Measurements from ENCODE around the gene B4GALT6.
A peak's percentile ranks its signal among the peaks of the same experiment; 100 is the strongest.

Gene B4GALT6

GRCh38 chr18:31658670-31659575 is 25.5 kb downstream of the B4GALT6 start:
- peak; percentile 79 for DNase-seq (ENCODE audit: extremely low read depth, insufficient read length)
- peaks cover under 1% of the 10 kb centered on the region; the same call in 1 of the 2 replicates for H3K36me3 ChIP-seq (ENCODE audit: control insufficient read depth, insufficient read depth, low read length)
- peak overlapping the region; percentile 51 for H3K4me3 ChIP-seq (replicated peaks; ENCODE audit: low read depth, low read length)
- no peaks in the 10 kb centered on the region for H3K27me3 ChIP-seq (replicated peaks; ENCODE audit: control insufficient read depth, insufficient read depth, low read length)
- TF ChIP-seq, protein P1, sequence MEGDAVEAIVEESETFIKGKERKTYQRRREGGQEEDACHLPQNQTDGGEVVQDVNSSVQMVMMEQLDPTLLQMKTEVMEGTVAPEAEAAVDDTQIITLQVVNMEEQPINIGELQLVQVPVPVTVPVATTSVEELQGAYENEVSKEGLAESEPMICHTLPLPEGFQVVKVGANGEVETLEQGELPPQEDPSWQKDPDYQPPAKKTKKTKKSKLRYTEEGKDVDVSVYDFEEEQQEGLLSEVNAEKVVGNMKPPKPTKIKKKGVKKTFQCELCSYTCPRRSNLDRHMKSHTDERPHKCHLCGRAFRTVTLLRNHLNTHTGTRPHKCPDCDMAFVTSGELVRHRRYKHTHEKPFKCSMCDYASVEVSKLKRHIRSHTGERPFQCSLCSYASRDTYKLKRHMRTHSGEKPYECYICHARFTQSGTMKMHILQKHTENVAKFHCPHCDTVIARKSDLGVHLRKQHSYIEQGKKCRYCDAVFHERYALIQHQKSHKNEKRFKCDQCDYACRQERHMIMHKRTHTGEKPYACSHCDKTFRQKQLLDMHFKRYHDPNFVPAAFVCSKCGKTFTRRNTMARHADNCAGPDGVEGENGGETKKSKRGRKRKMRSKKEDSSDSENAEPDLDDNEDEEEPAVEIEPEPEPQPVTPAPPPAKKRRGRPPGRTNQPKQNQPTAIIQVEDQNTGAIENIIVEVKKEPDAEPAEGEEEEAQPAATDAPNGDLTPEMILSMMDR (IDR thresholded peaks at IDR 0.05; ENCODE audit: insufficient read depth, low read length, poor library complexity, severe bottlenecking): no peak

- peak overlapping the region; percentile 51 for H3K4me3 ChIP-seq (replicated peaks; ENCODE audit: low read depth, low read length)
- peak; percentile 81 for DNase-seq (ENCODE audit: extremely low read depth, insufficient read length)
- no peaks in the 10 kb centered on the region for H3K27me3 ChIP-seq (replicated peaks; ENCODE audit: control insufficient read depth, insufficient read depth, low read length)
- H3K36me3 ChIP-seq (ENCODE audit: control insufficient read depth, insufficient read depth, low read length): no peaks in the 10 kb centered on the region; the same call in 1 of the 2 replicates
- TF ChIP-seq, protein P1 (IDR thresholded peaks at IDR 0.05; ENCODE audit: insufficient read depth, low read length, poor library complexity, severe bottlenecking): no peak
Measured at GRCh38 chr18:31657823-31658669, 26.3 kb downstream of the B4GALT6 start.

- no peak for DNase-seq (ENCODE audit: extremely low read depth, insufficient read length)
- no peak overlapping the region for H3K4me3 ChIP-seq (replicated peaks; ENCODE audit: low read depth, low read length)
- peaks cover 2% of the 10 kb centered on the region for H3K36me3 ChIP-seq (ENCODE audit: control insufficient read depth, insufficient read depth, low read length)
- TF ChIP-seq, protein P1 (IDR thresholded peaks at IDR 0.05; ENCODE audit: insufficient read depth, low read length, poor library complexity, severe bottlenecking): no peak
- H3K27me3 ChIP-seq (replicated peaks; ENCODE audit: control insufficient read depth, insufficient read depth, low read length): no peaks in the 10 kb centered on the region
Measured at GRCh38 chr18:31656754-31657153, 27.6 kb downstream of the B4GALT6 start.

DNA sequence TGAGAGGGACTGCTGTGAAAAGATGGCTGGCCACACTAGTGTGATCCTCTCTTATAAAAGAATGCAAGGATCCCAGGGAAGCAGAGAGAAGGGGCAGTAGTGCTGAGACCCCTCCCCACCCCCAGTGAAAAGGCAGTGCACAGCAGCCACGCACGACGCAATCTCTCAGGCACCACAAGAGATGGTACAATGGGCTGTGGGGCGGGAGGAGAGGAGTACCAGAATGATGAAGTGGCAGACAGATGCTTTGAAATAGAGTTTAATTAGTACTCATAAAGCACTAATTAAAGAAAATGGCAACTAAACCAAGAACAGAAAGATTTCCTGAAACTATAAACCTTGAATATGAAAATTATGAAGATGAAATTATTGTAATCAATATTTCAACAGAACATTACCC is 29.0 kb downstream of the B4GALT6 start:
- Histone ChIP-seq H3K27me3 (replicated peaks; ENCODE audit: control insufficient read depth, insufficient read depth, low read length) (no peaks in the 10 kb centered on the region), H3K36me3 (ENCODE audit: control insufficient read depth, insufficient read depth, low read length) (peaks cover 2% of the 10 kb centered on the region), H3K4me3 (replicated peaks; ENCODE audit: low read depth, low read length) (no peak overlapping the region)
- no peak for DNase-seq (ENCODE audit: extremely low read depth, insufficient read length)
- TF ChIP-seq, protein P1 (IDR thresholded peaks at IDR 0.05; ENCODE audit: insufficient read depth, low read length, poor library complexity, severe bottlenecking): no peak

DNA sequence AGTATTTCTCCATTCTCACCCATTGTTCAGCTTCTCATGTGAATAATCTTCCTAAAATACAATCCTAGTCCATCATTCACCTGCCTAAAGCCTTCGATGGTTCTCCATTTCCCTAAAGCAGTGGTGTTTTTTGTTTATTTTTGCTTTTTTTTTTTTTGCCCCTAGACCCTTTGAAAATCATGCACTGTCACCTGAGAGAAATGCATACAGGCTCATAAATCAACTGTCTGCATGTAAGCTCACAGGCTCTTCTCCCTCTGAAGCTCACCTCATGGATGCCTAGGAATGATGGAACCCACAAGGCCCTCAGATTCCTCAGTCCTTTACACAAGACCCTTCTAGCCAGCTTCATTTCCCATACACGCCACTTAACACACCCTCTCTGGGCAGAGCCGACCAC is 31.5 kb downstream of the B4GALT6 start:
- H3K4me3 ChIP-seq (replicated peaks; ENCODE audit: low read depth, low read length): no peak overlapping the region
- H3K36me3 ChIP-seq (ENCODE audit: control insufficient read depth, insufficient read depth, low read length): peaks cover 2% of the 10 kb centered on the region
- no peaks in the 10 kb centered on the region for H3K27me3 ChIP-seq (replicated peaks; ENCODE audit: control insufficient read depth, insufficient read depth, low read length)
- TF ChIP-seq, protein P1 (IDR thresholded peaks at IDR 0.05; ENCODE audit: insufficient read depth, low read length, poor library complexity, severe bottlenecking): no peak
- DNase-seq (ENCODE audit: extremely low read depth, insufficient read length): no peak
